CD4-positive, alpha-beta T cell treated with Interleukin-2 at 100 ng/mL for 4 hours (primary cell): Measurements from ENCODE around the gene ANKZF1.
A peak's percentile ranks its signal among the peaks of the same experiment; 100 is the strongest.
"Not testable (repeated sequence)": the region's sequence is repeated elsewhere in the genome, so short reads cannot be mapped to it uniquely, and the experiment has no call there.

Experiments used
- DNase-seq: peaks from one replicate; pipeline ENCODE4 v3.0.0-alpha.2; 2020; ENCODE audit warnings: low spot score

ANKZF1 gene

DNA sequence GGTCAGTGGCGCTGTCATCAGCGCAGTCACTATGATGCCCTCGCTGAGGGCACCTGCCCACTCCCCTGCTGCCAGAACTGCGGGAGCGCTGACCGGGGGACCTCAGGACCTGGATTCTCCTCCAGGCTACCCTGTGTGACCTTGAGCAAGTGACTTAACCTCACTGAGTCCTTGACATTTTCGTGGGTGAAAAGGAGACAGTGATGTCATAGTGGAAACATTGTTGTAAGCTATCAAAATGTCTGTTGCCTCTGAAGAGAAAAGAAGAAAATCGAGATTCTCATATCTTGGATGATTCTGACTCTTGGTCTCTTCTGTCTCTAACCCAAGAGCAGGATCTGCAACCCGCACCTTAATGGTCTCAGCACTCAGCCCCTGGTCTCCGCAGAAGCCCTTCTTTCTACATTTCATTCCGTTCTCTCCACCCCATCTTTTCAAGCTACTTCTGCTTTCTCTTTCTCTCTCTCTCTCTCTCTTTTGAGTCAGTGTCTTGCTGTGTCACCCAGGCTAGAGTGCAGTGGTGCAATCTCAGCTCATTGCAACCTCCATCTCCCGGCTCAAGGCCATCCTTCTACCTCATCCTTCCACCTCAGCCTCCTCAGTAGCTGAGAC lies 25.1 kb downstream of the ANKZF1 start:
- peak; percentile 59 for DNase-seq

DNA sequence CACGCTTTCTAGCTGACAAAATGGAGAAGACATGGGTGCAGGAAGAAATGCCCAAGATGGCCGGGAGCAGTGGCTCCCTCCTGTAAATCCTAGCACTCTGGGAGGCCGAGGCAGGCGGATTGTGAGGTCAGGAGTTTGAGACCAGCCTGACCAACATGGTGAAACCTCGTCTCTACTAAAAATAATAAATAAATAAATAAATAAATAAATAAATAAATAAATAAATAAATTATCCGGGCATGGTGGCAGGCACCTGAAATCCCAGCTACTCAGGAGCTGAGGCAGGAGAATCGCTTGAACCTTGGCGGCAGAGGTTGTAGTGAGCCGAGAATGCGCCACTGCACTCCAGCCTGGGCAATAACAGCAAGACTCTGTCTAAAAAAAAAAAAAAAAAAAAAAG lies 29.3 kb downstream of the ANKZF1 start:
- not testable (repeated sequence) for DNase-seq

- DNase-seq, result no peak
Observed at GRCh38 chr2:219261024-219261855, 31.6 kb downstream of the ANKZF1 start.

DNA sequence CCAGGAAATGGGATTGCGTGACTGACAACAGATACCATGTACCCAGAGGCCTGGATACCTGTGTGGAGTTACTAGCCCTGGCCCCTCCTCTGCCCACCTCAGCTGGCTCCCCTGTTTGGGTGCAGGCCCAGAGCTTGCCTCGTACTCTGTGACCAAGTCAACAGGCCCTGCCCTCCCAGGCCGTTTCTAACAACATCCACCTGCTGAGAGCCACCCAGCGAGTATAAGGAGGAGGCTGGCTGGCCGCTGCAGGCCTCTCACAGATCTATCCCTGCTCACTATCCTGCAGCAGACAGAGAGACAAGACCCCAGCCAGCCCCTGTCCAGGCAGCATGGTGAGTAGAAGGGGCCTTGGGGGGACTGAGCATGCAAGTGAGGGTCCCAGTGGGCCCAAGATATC lies 36.6 kb downstream of the ANKZF1 start:
- DNase-seq, result no peak

- DNase-seq, result no peak
Observed at GRCh38 chr2:219266886-219267285, 37.3 kb downstream of the ANKZF1 start.

DNA sequence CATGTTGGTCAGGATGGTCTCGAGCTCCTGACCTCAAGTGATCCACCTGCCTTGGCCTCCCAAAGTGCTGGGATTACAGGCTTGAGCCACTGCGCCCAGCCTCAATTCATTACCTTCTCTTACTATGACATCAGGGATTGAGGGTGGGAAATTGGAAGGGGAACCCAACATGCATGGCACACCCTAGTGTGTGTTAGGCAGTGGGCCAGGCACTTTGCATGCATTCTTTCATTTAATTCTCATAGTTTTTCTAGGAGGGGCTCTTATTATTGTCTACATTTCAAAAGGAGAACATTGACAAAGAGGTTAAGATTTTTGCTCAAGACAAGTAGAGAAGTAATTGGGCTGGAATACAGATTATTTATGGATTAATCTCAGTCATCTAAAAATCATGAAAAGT lies 38.7 kb downstream of the ANKZF1 start:
- DNase-seq, result no peak

- DNase-seq, result no peak
Observed at GRCh38 chr2:219269362-219270054, 39.9 kb downstream of the ANKZF1 start.

GRCh38 chr2:219270055-219270372 lies 40.4 kb downstream of the ANKZF1 start:
- DNase-seq, result no peak

- DNase-seq, result no peak
Observed at GRCh38 chr2:219271021-219271420, 41.4 kb downstream of the ANKZF1 start.

GRCh38 chr2:219272356-219272755 lies 42.8 kb downstream of the ANKZF1 start:
- no peak for DNase-seq

DNA sequence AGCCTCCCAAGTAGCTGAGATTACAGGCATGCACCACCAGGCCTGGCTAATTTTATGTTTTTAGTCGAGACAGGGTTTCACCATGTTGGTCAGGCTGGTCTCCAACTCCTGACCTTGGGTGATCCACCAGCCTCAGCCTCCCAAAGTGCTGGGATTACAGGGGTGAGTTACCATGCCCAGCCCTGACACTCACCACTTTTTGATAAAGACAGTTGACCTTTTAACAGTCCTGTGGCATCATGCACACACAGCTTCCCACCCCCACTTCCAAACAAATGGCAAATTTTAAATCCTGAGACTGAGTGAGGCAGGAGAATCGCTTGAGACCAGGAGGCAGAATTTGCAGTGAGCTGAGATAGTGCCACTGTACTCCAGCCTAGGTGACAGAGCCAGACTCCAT lies 43.4 kb downstream of the ANKZF1 start:
- DNase-seq, result no peak

GRCh38 chr2:219273937-219274336 lies 44.3 kb downstream of the ANKZF1 start:
- no peak for DNase-seq

DNA sequence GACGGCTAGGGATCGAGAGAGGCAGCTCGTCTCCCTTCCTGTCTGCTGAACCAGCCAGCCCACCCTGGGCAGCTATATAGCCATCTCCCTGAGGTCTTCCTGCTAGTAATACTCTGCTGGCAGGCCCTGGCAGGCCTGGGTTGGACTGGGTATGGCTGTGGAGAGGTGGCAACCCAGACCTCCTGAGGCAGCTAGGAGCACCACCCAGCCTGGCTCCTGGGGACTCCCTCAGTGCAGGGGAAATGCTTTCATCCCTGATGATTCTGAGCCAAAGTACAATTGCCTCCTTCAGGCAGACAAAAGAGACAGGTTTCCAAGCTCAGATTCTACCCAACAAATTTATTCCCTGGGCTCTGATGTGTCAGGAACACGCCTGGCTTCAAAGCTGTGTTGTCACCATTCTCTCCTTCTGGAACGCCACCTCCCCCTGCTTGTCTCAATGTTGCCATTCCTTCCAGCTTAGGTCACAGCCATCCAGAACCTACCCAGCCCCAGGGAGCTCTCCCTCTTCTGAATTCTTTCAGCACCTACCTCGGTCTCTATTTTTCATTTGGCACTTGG lies 44.8 kb downstream of the ANKZF1 start:
- no peak for DNase-seq

DNA sequence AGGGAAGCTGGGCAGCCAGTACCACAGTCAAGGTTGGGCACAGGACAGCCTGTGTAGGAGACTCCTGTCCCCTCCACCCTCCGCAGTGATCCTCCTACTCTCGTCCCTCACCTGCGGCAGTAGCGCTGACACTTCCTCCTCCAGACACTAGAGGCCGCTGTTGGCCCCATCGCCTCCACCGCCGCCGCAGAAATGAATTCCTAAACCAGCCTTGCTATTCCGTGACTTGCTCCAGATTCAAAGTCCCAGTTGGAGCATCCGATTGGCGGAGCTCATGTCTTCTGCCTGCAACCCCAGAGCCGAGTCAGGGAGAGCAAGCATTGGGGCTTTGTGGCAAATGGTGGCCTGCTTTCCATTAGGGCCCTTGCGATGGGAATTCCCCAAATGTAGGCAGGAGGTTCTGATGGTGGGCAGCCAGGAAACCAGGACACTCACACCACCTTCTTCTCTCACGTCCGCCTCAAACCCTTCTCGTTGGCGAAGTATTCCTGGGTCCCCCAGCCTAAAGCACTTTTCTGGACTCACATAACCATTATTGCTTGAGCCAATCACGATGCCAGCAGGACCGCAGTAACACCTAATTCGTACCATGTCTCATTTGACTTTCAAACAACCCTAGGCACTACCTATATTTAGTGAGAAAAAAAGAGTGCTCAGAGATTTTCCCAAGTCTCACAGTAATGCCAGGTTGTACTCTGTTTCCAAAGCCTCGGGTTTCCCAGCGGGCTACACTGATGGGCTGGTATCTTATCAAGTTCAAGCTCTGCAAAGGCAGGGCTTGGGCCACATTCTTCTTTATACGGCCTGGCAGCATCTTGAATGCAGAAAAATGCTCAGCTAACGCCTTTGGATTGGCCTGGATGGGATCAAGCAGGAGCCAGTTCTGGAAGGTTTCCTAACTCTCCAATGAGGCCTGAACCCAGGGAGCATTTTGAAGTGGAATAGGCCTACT lies 48.4 kb downstream of the ANKZF1 start:
- DNase-seq, result peak; percentile 78

- no peak for DNase-seq
Observed at GRCh38 chr2:219278655-219279150, 49.1 kb downstream of the ANKZF1 start.

- peak; percentile 98 for DNase-seq
Observed at GRCh38 chr2:219279151-219279915, 49.7 kb downstream of the ANKZF1 start, which contains the start of gene DNAJB2. DNAJB2 (plus strand) TSS chr2:219279366; CDS start chr2:219279834, 468 bp downstream.

DNA sequence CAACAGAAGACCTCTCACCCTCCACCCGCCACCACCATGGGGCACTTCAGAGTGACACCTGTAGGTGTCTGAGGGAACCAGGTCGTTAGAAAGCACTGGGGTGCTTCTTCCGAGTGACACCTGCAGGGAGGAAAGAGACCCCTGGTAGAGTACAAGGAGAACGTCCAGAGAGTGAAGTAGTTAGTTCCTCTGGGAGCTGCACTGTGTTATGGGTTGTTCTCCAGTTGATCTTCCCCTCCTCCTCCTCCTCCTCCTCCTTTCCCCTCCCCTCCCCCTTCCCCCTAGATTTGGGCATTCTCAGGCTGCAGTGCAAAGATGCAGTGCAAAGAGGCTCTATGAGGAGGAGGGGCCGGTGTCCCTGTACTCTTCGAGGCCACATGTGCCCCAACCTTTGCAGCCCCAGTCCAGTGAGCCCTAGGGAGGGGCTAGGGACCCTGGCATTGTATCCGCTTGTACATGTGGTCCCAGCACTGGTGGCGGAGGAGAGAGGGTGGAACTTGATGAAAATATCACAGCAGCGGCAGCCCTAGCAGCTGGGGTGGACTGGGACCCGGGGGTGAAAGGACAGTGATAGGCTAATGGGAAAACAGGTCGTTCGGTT lies 50.4 kb downstream of the ANKZF1 start:
- no peak for DNase-seq

DNA sequence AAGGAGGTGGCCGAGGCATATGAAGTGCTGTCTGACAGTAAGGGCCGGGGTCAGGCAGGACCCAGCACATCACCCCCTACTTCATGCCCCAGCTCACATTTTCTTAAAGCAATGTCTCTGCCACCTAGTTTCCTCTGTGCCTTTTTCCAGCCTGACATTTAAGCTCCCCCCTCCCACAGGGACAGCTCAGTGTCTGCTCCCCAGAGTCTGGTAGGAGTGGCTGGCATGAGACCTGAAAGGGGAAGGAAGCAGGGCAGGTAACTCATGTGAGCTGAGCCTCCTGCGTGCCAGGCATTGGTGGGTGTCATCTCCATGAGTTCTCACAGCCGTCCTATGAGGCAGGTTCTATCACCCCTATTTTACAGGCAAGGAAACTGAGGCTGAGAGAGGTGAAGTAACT lies 51.0 kb downstream of the ANKZF1 start:
- DNase-seq, result no peak

GRCh38 chr2:219281588-219281987 lies 52.0 kb downstream of the ANKZF1 start:
- no peak for DNase-seq

DNA sequence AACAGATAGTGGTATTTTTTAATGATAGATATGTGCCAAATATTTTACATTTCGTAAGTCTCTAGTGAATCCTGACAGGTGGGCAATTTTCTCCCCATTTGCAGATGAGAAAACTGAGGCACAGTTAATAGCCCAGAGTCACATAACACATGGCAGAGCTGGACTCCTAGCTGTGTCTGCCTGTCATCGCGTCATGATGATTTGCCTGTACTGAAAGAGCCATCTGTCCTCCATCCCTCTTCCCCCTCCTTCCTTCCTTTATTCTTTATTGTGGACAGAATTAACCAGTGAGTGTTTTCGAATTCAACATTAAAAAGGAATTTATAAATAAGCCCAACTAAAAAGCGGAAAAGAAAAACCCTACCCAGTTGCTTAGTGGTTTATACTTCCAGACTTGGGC lies 52.8 kb downstream of the ANKZF1 start:
- no peak for DNase-seq
